Calu3 (cell line): ENCODE results near the gene SAP25. TPM values are rescaled to one million over a fixed set of nuclear protein-coding genes. Genes with fewer than 3 reads are reported as not detected.

Source experiments
- BruUV-seq: library from RNA; stranded (reverse); fragments of 400-500 nt; replicated peaks from 2 replicates; lab custom pipeline; 2021; lab: Mats Ljungman, UMichigan
- CTCF ChIA-PET: fragments of 300-600 bp; sonication (Branson Sonifier 250); formaldehyde crosslinking; loops from one replicate; lab custom pipeline; 2022; ENCODE audit warnings: antibody characterized with exemption; lab: Charles Lee
- DNase-seq: peaks from one replicate; pipeline ENCODE4 v3.0.0; 2022
- H3K27ac Mint-ChIP-seq: one replicate; pipeline ENCODE4 v1.8.0; 2022; ENCODE audit warnings: mixed read lengths; ENCODE audit not compliant: unreplicated experiment
- H3K27me3 Mint-ChIP-seq: one replicate; pipeline ENCODE4 v1.8.0; 2022; ENCODE audit warnings: mixed read lengths; ENCODE audit not compliant: unreplicated experiment
- H3K36me3 Mint-ChIP-seq: one replicate; pipeline ENCODE4 v1.8.0; 2022; ENCODE audit warnings: mild to moderate bottlenecking, moderate library complexity, mixed read lengths; ENCODE audit not compliant: insufficient read depth, unreplicated experiment
- H3K4me1 Mint-ChIP-seq: one replicate; pipeline ENCODE4 v1.8.0; 2022; ENCODE audit warnings: mild to moderate bottlenecking, low read depth, mixed read lengths; ENCODE audit not compliant: unreplicated experiment
- H3K4me3 Mint-ChIP-seq: one replicate; pipeline ENCODE4 v1.8.0; 2022; ENCODE audit warnings: mild to moderate bottlenecking, low read depth, moderate library complexity, mixed read lengths; ENCODE audit not compliant: unreplicated experiment
- H3K9me3 Mint-ChIP-seq: one replicate; pipeline ENCODE4 v1.8.0; 2022; ENCODE audit warnings: low read depth, mixed read lengths; ENCODE audit not compliant: unreplicated experiment
- intact Hi-C: fragments of 100-400 bp; cut with micrococcal nuclease; formaldehyde crosslinking; loops from one replicate; pipeline ENCODE4 v1.10.0; 2022; ENCODE audit not compliant: unreplicated experiment
- total RNA-seq: library from RNA; stranded (reverse); gene quantifications from 2 replicates; pipeline ENCODE4 v1.2.3, GENCODE V29; 2022
- TF ChIP-seq, protein P1 (sequence below): fragments of 200-600 bp; IDR thresholded peaks from one replicate; pipeline ENCODE4 v1.8.0; 2022; ENCODE audit warnings: antibody characterized with exemption; ENCODE audit not compliant: unreplicated experiment

The SAP25 gene
- total RNA-seq, 1 experiment from 2014 or later, result 3.1 TPM

DNA sequence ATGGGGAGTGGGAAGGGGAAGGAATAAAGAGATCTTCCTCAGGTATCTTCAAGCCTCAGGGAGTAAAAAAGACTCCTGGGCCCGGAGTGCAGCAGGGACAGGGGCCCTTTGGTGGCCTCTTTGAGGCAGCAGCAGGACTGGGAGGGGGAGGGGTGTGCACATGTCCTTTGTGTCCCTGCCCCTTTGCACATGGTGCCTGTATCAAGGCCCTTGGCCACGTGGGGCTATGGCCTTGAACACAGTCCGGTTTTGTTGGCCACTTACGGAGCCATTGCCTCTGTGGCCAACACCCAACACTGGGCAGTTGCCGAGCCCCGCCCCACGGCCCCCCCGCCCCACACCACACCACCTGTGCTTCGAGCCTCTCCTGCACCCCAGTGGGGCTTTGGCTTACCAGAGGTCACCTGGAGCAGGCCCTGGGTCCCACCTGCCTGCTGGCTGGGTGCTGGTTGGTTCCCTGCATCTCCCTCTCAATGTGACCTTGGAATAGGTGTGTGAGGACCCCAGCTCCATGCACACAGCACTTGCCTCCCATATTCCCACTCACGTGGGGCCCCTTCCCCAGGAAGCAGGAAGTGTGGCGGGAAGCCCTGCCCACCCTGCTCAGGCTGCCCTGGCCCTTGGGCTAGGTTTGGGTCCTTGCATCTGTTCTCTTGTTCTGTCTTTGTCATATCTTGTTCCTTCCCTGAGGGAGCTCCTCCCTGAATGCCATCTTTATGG, 5.4 kb downstream of the SAP25 start:
- Mint-ChIP-seq H3K4me3 (peak overlapping the region; percentile 53), H3K4me1 (peaks cover 20% of the 10 kb centered on the region), H3K36me3 (peaks cover 65% of the 10 kb centered on the region), H3K9me3 (no peaks in the 10 kb centered on the region), H3K27me3 (no peaks in the 10 kb centered on the region), H3K27ac (peak overlapping the region; percentile 77)
- CTCF ChIA-PET, result interaction anchor here (0.5 to 1.1 kb wide), 3 partner anchors 9 to 31 kb away, joined by 4 read pairs; partner anchors contain the start of genes FBXO24 and LRCH4
- intact Hi-C loops, result no loop called here
- TF ChIP-seq, protein P1, sequence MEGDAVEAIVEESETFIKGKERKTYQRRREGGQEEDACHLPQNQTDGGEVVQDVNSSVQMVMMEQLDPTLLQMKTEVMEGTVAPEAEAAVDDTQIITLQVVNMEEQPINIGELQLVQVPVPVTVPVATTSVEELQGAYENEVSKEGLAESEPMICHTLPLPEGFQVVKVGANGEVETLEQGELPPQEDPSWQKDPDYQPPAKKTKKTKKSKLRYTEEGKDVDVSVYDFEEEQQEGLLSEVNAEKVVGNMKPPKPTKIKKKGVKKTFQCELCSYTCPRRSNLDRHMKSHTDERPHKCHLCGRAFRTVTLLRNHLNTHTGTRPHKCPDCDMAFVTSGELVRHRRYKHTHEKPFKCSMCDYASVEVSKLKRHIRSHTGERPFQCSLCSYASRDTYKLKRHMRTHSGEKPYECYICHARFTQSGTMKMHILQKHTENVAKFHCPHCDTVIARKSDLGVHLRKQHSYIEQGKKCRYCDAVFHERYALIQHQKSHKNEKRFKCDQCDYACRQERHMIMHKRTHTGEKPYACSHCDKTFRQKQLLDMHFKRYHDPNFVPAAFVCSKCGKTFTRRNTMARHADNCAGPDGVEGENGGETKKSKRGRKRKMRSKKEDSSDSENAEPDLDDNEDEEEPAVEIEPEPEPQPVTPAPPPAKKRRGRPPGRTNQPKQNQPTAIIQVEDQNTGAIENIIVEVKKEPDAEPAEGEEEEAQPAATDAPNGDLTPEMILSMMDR, result no peak
- BruUV-seq, result no TSS peak
- no peak for DNase-seq

DNA sequence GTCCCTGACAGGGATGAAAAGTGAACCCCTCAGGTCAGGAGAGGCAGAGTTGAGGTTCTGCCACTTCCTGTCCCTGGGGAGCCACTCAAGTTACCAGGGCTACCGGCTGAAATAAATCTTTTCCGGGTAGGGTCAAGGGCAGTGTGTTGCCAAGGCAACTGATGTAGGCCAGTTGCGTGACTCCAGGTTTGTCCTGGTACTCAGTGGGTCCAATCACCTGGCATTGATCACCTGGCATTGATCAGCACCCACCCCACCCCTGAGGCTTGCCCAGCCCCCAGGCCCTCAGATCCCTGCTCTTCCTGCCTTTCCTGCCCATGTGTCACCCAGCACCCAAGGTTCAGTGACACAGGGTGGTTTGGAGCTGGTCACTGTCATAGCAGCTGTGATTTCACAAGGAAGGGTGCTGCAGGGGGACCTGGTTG, 5.9 kb downstream of the SAP25 start:
- H3K4me1 Mint-ChIP-seq, result peaks cover 20% of the 10 kb centered on the region
- DNase-seq, result no peak
- no peaks in the 10 kb centered on the region for H3K27me3 Mint-ChIP-seq
- peak overlapping the region; percentile 67 for H3K27ac Mint-ChIP-seq
- H3K9me3 Mint-ChIP-seq, result no peaks in the 10 kb centered on the region
- intact Hi-C loops, result no loop called here
- CTCF ChIA-PET, result interaction anchor here (0.5 kb wide), 1 partner anchor 8 kb away, joined by 4 read pairs; no protein-coding TSS in a partner anchor
- TF ChIP-seq, protein P1, result no peak
- H3K36me3 Mint-ChIP-seq, result peaks cover 70% of the 10 kb centered on the region
- no TSS peak for BruUV-seq
- H3K4me3 Mint-ChIP-seq, result no peak overlapping the region

DNA sequence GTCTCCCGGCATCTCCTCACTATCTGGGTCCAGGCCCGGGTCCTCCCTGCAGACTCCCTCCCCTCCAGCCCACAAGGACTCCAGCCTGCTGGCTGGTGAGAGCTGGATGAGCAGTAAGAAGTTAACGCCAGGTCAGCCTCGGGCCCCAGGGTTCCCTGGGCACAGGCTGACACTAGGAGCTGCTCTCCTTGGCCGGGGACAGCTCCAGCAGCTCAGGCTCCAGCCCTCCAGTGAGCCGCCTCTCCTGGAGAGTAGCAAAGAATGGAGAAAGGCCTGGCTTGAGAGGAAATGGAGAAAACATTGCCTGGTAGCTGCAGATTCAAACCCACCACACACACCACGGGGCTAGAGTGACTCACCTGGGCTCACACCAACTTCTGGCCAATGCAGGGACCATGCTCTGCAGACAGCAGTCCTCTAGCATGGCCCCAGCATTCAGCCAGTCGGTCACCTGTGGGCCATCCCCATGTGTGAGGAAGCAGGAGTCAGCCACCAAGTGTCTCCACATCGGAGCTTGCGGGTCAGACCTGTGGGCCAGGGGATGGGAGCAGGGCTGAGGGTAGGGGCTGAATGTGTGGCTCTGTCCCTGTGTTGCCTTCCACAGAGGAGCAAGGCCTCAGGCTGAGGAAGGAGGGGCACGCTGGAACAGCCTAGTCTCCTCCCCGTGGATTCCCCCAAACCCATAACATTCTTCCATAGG, 6.5 kb downstream of the SAP25 start:
- no peak for DNase-seq
- TF ChIP-seq, protein P1, result no peak
- Mint-ChIP-seq H3K27ac (peak overlapping the region; percentile 67), H3K27me3 (no peaks in the 10 kb centered on the region), H3K9me3 (no peaks in the 10 kb centered on the region), H3K4me3 (no peak overlapping the region), H3K4me1 (peaks cover 20% of the 10 kb centered on the region), H3K36me3 (peaks cover 65% of the 10 kb centered on the region)
- CTCF ChIA-PET, result interaction anchor here (1.0 kb wide), 1 partner anchor 21 kb away, joined by 4 read pairs; no protein-coding TSS in a partner anchor
- intact Hi-C loops, result no loop called here
- BruUV-seq, result no TSS peak

DNA sequence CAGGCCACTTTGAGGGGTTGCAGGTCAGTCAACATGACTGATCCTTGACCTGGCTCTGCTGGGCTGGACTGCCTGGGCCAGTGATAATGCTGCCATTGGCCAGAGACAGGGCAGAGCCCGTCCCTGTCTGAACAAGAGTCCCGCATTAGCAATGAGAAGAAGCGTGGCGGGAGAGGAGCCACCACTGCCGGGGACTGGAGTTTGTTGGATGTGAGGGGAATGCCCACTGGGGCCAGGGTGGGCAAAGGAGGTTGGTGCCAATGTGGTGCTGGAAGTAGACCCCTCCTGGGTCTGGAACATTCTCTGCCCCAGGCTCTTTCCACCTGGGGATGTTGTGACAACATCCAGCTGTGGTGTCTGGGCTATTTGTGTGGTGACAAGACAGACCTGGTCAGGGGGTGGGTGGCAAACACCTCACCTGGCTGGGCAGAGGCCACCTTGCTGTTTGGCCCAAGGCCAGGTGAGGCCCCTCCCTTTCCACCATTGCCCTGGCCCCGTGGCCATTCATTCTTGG, 7.6 kb downstream of the SAP25 start:
- Mint-ChIP-seq H3K9me3 (no peaks in the 10 kb centered on the region), H3K4me3 (no peak overlapping the region), H3K36me3 (peaks cover 60% of the 10 kb centered on the region), H3K4me1 (peaks cover 20% of the 10 kb centered on the region), H3K27ac (no peak overlapping the region), H3K27me3 (no peaks in the 10 kb centered on the region)
- TF ChIP-seq, protein P1, result no peak
- intact Hi-C loops, result no loop called here
- no peak for DNase-seq
- CTCF ChIA-PET, result interaction anchor here (0.6 to 0.7 kb wide), 2 partner anchors 130 to 198 kb away, joined by 3 read pairs; no protein-coding TSS in a partner anchor
- no TSS peak for BruUV-seq
